Activated naive CD4-positive, alpha-beta T cell treated with anti-CD3 and anti-CD28 coated beads for 36 hours (primary cell): ENCODE measurements around the gene KLF9. TPM values are rescaled to one million over a fixed set of nuclear protein-coding genes. Genes with fewer than 3 reads are reported as not detected.

Experiments
- CTCF ChIA-PET: fragments of 350-600 bp; sonication (Branson Sonifier 250); formaldehyde crosslinking; loops from one replicate; lab custom pipeline; 2021; ENCODE audit warnings: antibody characterized with exemption; lab: Charles Lee
- DNase-seq: peaks from one replicate; pipeline ENCODE4 v3.0.0-alpha.2; 2020
- H3K27ac Mint-ChIP-seq: one replicate; pipeline ENCODE4 v1.8.0; 2021; ENCODE audit warnings: mild to moderate bottlenecking, mixed read lengths
- H3K27me3 Mint-ChIP-seq: one replicate; pipeline ENCODE4 v1.8.0; 2021; ENCODE audit warnings: low read depth, mixed read lengths
- H3K36me3 Mint-ChIP-seq: one replicate; pipeline ENCODE4 v1.8.0; 2021; ENCODE audit warnings: low read depth, mixed read lengths
- H3K4me1 Mint-ChIP-seq: one replicate; pipeline ENCODE4 v1.8.0; 2021; ENCODE audit warnings: low read depth, mixed read lengths
- H3K4me3 Mint-ChIP-seq: one replicate; pipeline ENCODE4 v1.8.0; 2021; ENCODE audit warnings: mild to moderate bottlenecking, moderate library complexity, mixed read lengths
- H3K9me3 Mint-ChIP-seq: one replicate; pipeline ENCODE4 v1.8.0; 2021; ENCODE audit warnings: mixed read lengths
- intact Hi-C: fragments of 100-400 bp; cut with micrococcal nuclease; formaldehyde crosslinking; loops from one replicate; pipeline ENCODE4 v1.15.1; 2023
- total RNA-seq, 2 experiments: library from RNA; stranded (reverse); gene quantifications; one replicate each; pipeline ENCODE4 v1.2.3, GENCODE V29; 2021

KLF9 gene
- total RNA-seq, 2 experiments from 2014 or later: 44.2 to 45.0 TPM

- DNase-seq: no peak
- Mint-ChIP-seq H3K27ac (no peak overlapping the region), H3K27me3 (no peaks in the 10 kb centered on the region), H3K36me3 (peaks cover 18% of the 10 kb centered on the region), H3K9me3 (no peaks in the 10 kb centered on the region), H3K4me1 (no peaks in the 10 kb centered on the region), H3K4me3 (no peak overlapping the region)
- CTCF ChIA-PET: interaction anchor here (0.6 to 4.2 kb wide), 14 partner anchors 21 to 268 kb away, joined by 3 to 52 read pairs (median 5); no protein-coding TSS in a partner anchor
- intact Hi-C loops: loop anchor here (1.0 to 2.0 kb wide), 3 partner anchors 66 to 262 kb away; no protein-coding TSS in a partner anchor
These were observed 73.9 kb downstream of the KLF9 start for GRCh38 chr9:70340572-70340971.

Other genes starting within 250 kb of the KLF9 start
- 10 to 100 TPM; 30.4 to 31.2 TPM for gene SMC5, start 155.7 kb downstream of the KLF9 start, total RNA-seq